ENCODE data around the gene SMOC2.

Gene SMOC2

GRCh38 chr6:168628732-168629245, 187.8 kb downstream of the SMOC2 start:
- no peak for DNase-seq (ENCODE audit: low spot score)

- DNase-seq (ENCODE audit: low spot score): no peak
Measured at GRCh38 chr6:168631564-168631963, 190.6 kb downstream of the SMOC2 start.

GRCh38 chr6:168632694-168633093, 191.7 kb downstream of the SMOC2 start:
- DNase-seq (ENCODE audit: low spot score): no peak

- no peak for DNase-seq (ENCODE audit: low spot score)
Measured at GRCh38 chr6:168634541-168635328, 193.8 kb downstream of the SMOC2 start.

- no peak for DNase-seq (ENCODE audit: low spot score)
Measured at GRCh38 chr6:168636147-168637004, 195.4 kb downstream of the SMOC2 start.

GRCh38 chr6:168637834-168638233, 196.8 kb downstream of the SMOC2 start:
- no peak for DNase-seq (ENCODE audit: low spot score)

GRCh38 chr6:168638468-168639271, 197.7 kb downstream of the SMOC2 start:
- no peak for DNase-seq (ENCODE audit: low spot score)

- no peak for DNase-seq (ENCODE audit: low spot score)
Measured at GRCh38 chr6:168640181-168640580, 199.2 kb downstream of the SMOC2 start.

GRCh38 chr6:168640768-168641167, 199.8 kb downstream of the SMOC2 start:
- DNase-seq (ENCODE audit: low spot score): no peak

GRCh38 chr6:168641446-168641845, 200.5 kb downstream of the SMOC2 start:
- no peak for DNase-seq (ENCODE audit: low spot score)

- DNase-seq (ENCODE audit: low spot score): no peak
Measured at GRCh38 chr6:168643401-168643800, 202.4 kb downstream of the SMOC2 start.

GRCh38 chr6:168645326-168645725, 204.3 kb downstream of the SMOC2 start:
- no peak for DNase-seq (ENCODE audit: low spot score)

- no peak for DNase-seq (ENCODE audit: low spot score)
Measured at GRCh38 chr6:168647271-168647670, 206.3 kb downstream of the SMOC2 start.

- no peak for DNase-seq (ENCODE audit: low spot score)
Measured at GRCh38 chr6:168648240-168649125, 207.5 kb downstream of the SMOC2 start.

- no peak for DNase-seq (ENCODE audit: low spot score)
Measured at GRCh38 chr6:168649209-168649608, 208.2 kb downstream of the SMOC2 start.

- DNase-seq (ENCODE audit: low spot score): no peak
Measured at GRCh38 chr6:168650671-168651111, 209.7 kb downstream of the SMOC2 start.

GRCh38 chr6:168655462-168656152, 214.6 kb downstream of the SMOC2 start:
- DNase-seq (ENCODE audit: low spot score): no peak

- no peak for DNase-seq (ENCODE audit: low spot score)
Measured at GRCh38 chr6:168658059-168658458, 217.1 kb downstream of the SMOC2 start.

GRCh38 chr6:168660400-168660945, 219.5 kb downstream of the SMOC2 start:
- DNase-seq (ENCODE audit: low spot score): no peak

- no peak for DNase-seq (ENCODE audit: low spot score)
Measured at GRCh38 chr6:168662301-168662936, 221.4 kb downstream of the SMOC2 start.
